RWPE1 (cell line): Measurements from ENCODE around the gene RWDD1.

ENCODE experiments used
- CTCF ChIA-PET: fragments of 350-600 bp; sonication (Branson Sonifier 250); formaldehyde crosslinking; extraction: SDS; loops from one replicate; lab custom pipeline; 2021; lab: Yijun Ruan, JAX
- POLR2A ChIA-PET: fragments of 400-600 bp; formaldehyde crosslinking; extraction: SDS; loops from one replicate; lab custom pipeline; 2020; ENCODE audit warnings: antibody characterized with exemption; ENCODE audit not compliant: low non-redundant PET; lab: Yijun Ruan, JAX
- DNase-seq: peaks from one replicate; pipeline ENCODE4 v3.0.0; 2012; ENCODE audit warnings: low spot score
- H3K27ac ChIP-seq: fragments of 450-650 bp; 2 replicates; pipeline ENCODE4 v1.5.1; 2017
- CTCF ChIP-seq: fragments of 450-650 bp; conservative IDR thresholded peaks from 2 replicates; pipeline ENCODE4 v1.5.1; 2017; ENCODE audit warnings: low read depth, mild to moderate bottlenecking

Gene RWDD1

GRCh38 chr6:116556814-116557415 lies 14.4 kb upstream of the RWDD1 start:
- TF ChIP-seq CTCF: no peak
- H3K27ac ChIP-seq: no peak overlapping the region; the same call in 1 of the 2 replicates
- ChIA-PET POLR2A (no interaction called here), CTCF (no interaction called here)
- DNase-seq: no peak

GRCh38 chr6:116557893-116558292 lies 13.4 kb upstream of the RWDD1 start:
- ChIA-PET POLR2A (interaction anchor here (0.6 to 1.0 kb wide), 2 partner anchors 14 to 304 kb away, joined by 3 to 5 read pairs; partner anchors contain the start of genes RWDD1 and TSPYL4), CTCF (interaction anchor here (0.9 to 1.1 kb wide), 3 partner anchors 23 to 270 kb away, joined by 3 to 4 read pairs (median 4); no protein-coding TSS in a partner anchor)
- DNase-seq: peak; percentile 86
- TF ChIP-seq CTCF: no peak
- peak overlapping the region; percentile 61; the same call in 1 of the 2 replicates for H3K27ac ChIP-seq

GRCh38 chr6:116560130-116560529 lies 11.2 kb upstream of the RWDD1 start:
- ChIA-PET CTCF (interaction anchor here (0.6 to 1.4 kb wide), 2 partner anchors 106 to 342 kb away, joined by 3 to 8 read pairs; no protein-coding TSS in a partner anchor), POLR2A (no interaction called here)
- no peak for TF ChIP-seq CTCF
- no peak overlapping the region for H3K27ac ChIP-seq
- no peak for DNase-seq

- H3K27ac ChIP-seq: no peak overlapping the region
- peak; percentile 40 for DNase-seq
- ChIA-PET POLR2A (interaction anchor here (0.5 kb wide), 1 partner anchor 293 kb away, joined by 3 read pairs; no protein-coding TSS in a partner anchor), CTCF (interaction anchor here (0.6 to 2.5 kb wide), 15 partner anchors 9 to 1222 kb away, joined by 3 to 11 read pairs (median 3); partner anchors contain the start of genes DSE and RWDD1)
- peak; percentile 91 for TF ChIP-seq CTCF
Measured at GRCh38 chr6:116561377-116562018, 9.8 kb upstream of the RWDD1 start.

GRCh38 chr6:116562019-116562403 lies 9.3 kb upstream of the RWDD1 start:
- ChIA-PET CTCF (interaction anchor here (2.5 kb wide), 1 partner anchor 293 kb away, joined by 11 read pairs; no protein-coding TSS in a partner anchor), POLR2A (no interaction called here)
- no peak for DNase-seq
- H3K27ac ChIP-seq: no peak overlapping the region
- TF ChIP-seq CTCF: no peak

GRCh38 chr6:116562614-116563013 lies 8.7 kb upstream of the RWDD1 start:
- no peak overlapping the region for H3K27ac ChIP-seq
- no peak for TF ChIP-seq CTCF
- DNase-seq: no peak
- CTCF ChIA-PET: interaction anchor here (0.7 to 2.5 kb wide), 2 partner anchors 143 to 294 kb away, joined by 3 to 11 read pairs; no protein-coding TSS in a partner anchor
- POLR2A ChIA-PET: no interaction called here
